Calu3 (cell line): ENCODE data around the gene COQ2. TPM values are rescaled to one million over a fixed set of nuclear protein-coding genes. Genes with fewer than 3 reads are reported as not detected.
"Not testable (repeated sequence)": the region's sequence is repeated elsewhere in the genome, so short reads cannot be mapped to it uniquely, and the experiment has no call there.

Experiments
- BruUV-seq: library from RNA; stranded (reverse); fragments of 400-500 nt; replicated peaks from 2 replicates; lab custom pipeline; 2021; lab: Mats Ljungman, UMichigan
- CTCF ChIA-PET: fragments of 300-600 bp; sonication (Branson Sonifier 250); formaldehyde crosslinking; loops from one replicate; lab custom pipeline; 2022; ENCODE audit warnings: antibody characterized with exemption; lab: Charles Lee
- DNase-seq: peaks from one replicate; pipeline ENCODE4 v3.0.0; 2022
- H3K27ac Mint-ChIP-seq: one replicate; pipeline ENCODE4 v1.8.0; 2022; ENCODE audit warnings: mixed read lengths; ENCODE audit not compliant: unreplicated experiment
- H3K27me3 Mint-ChIP-seq: one replicate; pipeline ENCODE4 v1.8.0; 2022; ENCODE audit warnings: mixed read lengths; ENCODE audit not compliant: unreplicated experiment
- H3K36me3 Mint-ChIP-seq: one replicate; pipeline ENCODE4 v1.8.0; 2022; ENCODE audit warnings: mild to moderate bottlenecking, moderate library complexity, mixed read lengths; ENCODE audit not compliant: insufficient read depth, unreplicated experiment
- H3K4me1 Mint-ChIP-seq: one replicate; pipeline ENCODE4 v1.8.0; 2022; ENCODE audit warnings: mild to moderate bottlenecking, low read depth, mixed read lengths; ENCODE audit not compliant: unreplicated experiment
- H3K4me3 Mint-ChIP-seq: one replicate; pipeline ENCODE4 v1.8.0; 2022; ENCODE audit warnings: mild to moderate bottlenecking, low read depth, moderate library complexity, mixed read lengths; ENCODE audit not compliant: unreplicated experiment
- H3K9me3 Mint-ChIP-seq: one replicate; pipeline ENCODE4 v1.8.0; 2022; ENCODE audit warnings: low read depth, mixed read lengths; ENCODE audit not compliant: unreplicated experiment
- CTCF ChIP-seq: fragments of 200-600 bp; IDR thresholded peaks from one replicate; pipeline ENCODE4 v1.8.0; 2022; ENCODE audit warnings: antibody characterized with exemption; ENCODE audit not compliant: unreplicated experiment
- intact Hi-C: fragments of 100-400 bp; cut with micrococcal nuclease; formaldehyde crosslinking; loops from one replicate; pipeline ENCODE4 v1.10.0; 2022; ENCODE audit not compliant: unreplicated experiment
- total RNA-seq: library from RNA; stranded (reverse); gene quantifications from 2 replicates; pipeline ENCODE4 v1.2.3, GENCODE V29; 2022

COQ2 gene
- total RNA-seq, 1 experiment from 2014 or later: 16.3 TPM

DNA sequence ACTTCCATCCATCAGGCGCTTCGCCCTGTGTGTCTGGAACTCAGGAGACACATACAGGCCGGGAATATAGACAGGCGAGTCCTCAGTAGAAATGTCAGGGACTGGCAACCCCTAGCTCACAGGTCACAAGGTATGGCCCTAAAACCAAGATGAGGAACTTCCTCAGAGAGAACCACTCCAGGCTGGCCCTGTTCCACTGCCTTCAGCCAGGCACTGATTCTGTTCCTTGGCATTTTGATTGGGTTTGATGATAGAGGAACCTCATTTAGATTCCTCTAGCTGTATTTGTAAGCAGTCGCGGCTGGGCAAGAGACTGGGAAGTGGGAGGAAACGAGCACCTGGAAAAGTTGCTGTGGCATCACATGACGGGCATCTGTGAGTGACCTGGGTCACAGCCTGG is 41.9 kb upstream of the COQ2 start:
- Mint-ChIP-seq H3K4me3 (no peak overlapping the region), H3K4me1 (no peaks in the 10 kb centered on the region), H3K36me3 (no peaks in the 10 kb centered on the region), H3K27ac (no peak overlapping the region), H3K27me3 (no peaks in the 10 kb centered on the region), H3K9me3 (no peaks in the 10 kb centered on the region)
- BruUV-seq: no TSS peak
- intact Hi-C loops: no loop called here
- no peak for DNase-seq
- CTCF ChIA-PET: interaction anchor here (0.6 kb wide), 1 partner anchor 157 kb away, joined by 3 read pairs; no protein-coding TSS in a partner anchor
- TF ChIP-seq CTCF: no peak

DNA sequence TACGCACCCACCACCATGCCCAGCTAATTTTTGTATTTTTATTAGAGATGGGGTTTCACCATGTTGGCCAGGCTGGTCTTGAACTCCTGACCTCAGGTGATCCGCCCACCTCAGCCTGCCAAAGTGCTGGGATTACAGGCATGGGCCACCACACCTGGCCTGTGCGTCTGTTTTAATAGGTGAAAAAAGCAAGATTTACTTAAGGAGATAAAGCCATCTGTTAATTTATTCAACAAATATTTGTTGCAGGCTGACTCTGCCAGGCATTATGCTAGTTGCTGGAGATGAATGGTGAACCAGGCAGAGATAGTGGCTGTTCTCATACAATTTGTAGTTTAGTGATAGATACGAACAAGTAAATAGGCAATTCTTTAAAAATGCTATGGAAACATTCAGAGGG is 40.7 kb upstream of the COQ2 start:
- H3K4me3 Mint-ChIP-seq, H3K27me3 Mint-ChIP-seq, H3K36me3 Mint-ChIP-seq, DNase-seq, H3K9me3 Mint-ChIP-seq, H3K4me1 Mint-ChIP-seq, CTCF ChIA-PET, BruUV-seq, H3K27ac Mint-ChIP-seq, intact Hi-C loops: not testable (repeated sequence)

GRCh38 chr4:83323136-83323535 is 38.5 kb upstream of the COQ2 start:
- no peaks in the 10 kb centered on the region for H3K27me3 Mint-ChIP-seq
- H3K4me1 Mint-ChIP-seq: no peaks in the 10 kb centered on the region
- BruUV-seq: no TSS peak
- intact Hi-C loops: no loop called here
- H3K4me3 Mint-ChIP-seq: no peak overlapping the region
- H3K36me3 Mint-ChIP-seq: no peaks in the 10 kb centered on the region
- no peak for TF ChIP-seq CTCF
- CTCF ChIA-PET: no interaction called here
- H3K9me3 Mint-ChIP-seq: no peaks in the 10 kb centered on the region
- DNase-seq: no peak
- H3K27ac Mint-ChIP-seq: no peak overlapping the region

GRCh38 chr4:83320548-83320947 is 36.0 kb upstream of the COQ2 start:
- CTCF ChIA-PET: interaction anchor here (0.7 kb wide), 1 partner anchor 108 kb away, joined by 3 read pairs; no protein-coding TSS in a partner anchor
- DNase-seq: no peak
- Mint-ChIP-seq H3K4me3 (no peak overlapping the region), H3K9me3 (no peaks in the 10 kb centered on the region), H3K36me3 (no peaks in the 10 kb centered on the region), H3K4me1 (no peaks in the 10 kb centered on the region), H3K27me3 (no peaks in the 10 kb centered on the region), H3K27ac (no peak overlapping the region)
- TF ChIP-seq CTCF: no peak
- no TSS peak for BruUV-seq
- intact Hi-C loops: no loop called here

- no peaks in the 10 kb centered on the region for H3K36me3 Mint-ChIP-seq
- H3K4me1 Mint-ChIP-seq: no peaks in the 10 kb centered on the region
These were observed 34.1 kb upstream of the COQ2 start for GRCh38 chr4:83318666-83319065.

More at GRCh38 chr4:83318666-83319065, 34.1 kb upstream of the COQ2 start:
- DNase-seq: no peak
- Mint-ChIP-seq H3K27ac (no peak overlapping the region), H3K27me3 (no peaks in the 10 kb centered on the region), H3K9me3 (no peaks in the 10 kb centered on the region), H3K4me3 (no peak overlapping the region)
- no TSS peak for BruUV-seq
- TF ChIP-seq CTCF: no peak
- intact Hi-C loops: no loop called here
- CTCF ChIA-PET: no interaction called here
